ENCODE data around the gene CADM2. TPM values are rescaled to one million over a fixed set of nuclear protein-coding genes. Genes with fewer than 3 reads are reported as not detected.
A peak's percentile ranks its signal among the peaks of the same experiment; 100 is the strongest.

CADM2 gene
- total RNA-seq, 1 experiment from 2014 or later: 10.9 TPM

- no peak for TF ChIP-seq CTCF (conservative IDR thresholded peaks at IDR 0.05)
- Mint-ChIP-seq H3K4me1 (peaks cover 4 to 17% of the 10 kb centered on the region in 2 experiments), H3K36me3 (ENCODE audit: insufficient read depth in 1 of 3, low read depth in 3 of 3) (no peaks in the 10 kb centered on the region), H3K27me3 (ENCODE audit: low read depth) (no peaks in the 10 kb centered on the region), H3K27ac (peak overlapping the region in 1 of 3 experiments; percentile 70; a peak in 1 of 7 replicates), H3K4me3 (no peak overlapping the region), H3K9me3 (no peaks in the 10 kb centered on the region)
- Histone ChIP-seq H3K4me1 (ENCODE audit: insufficient read depth, low read length) (peaks cover 2% of the 10 kb centered on the region; the same call in 1 of the 2 replicates), H3K14ac (ENCODE audit: insufficient read depth, low read length) (no peak overlapping the region), H3K9ac (ENCODE audit: extremely low read depth, insufficient read length, low read length) (no peak overlapping the region), H3K23me2 (ENCODE audit: insufficient read length, low read depth, low read length, poor library complexity, severe bottlenecking) (no peaks in the 10 kb centered on the region), H2BK120ac (ENCODE audit: low read depth, low read length, poor library complexity, severe bottlenecking) (no peak overlapping the region), H4K5ac (ENCODE audit: insufficient read length, low read depth, low read length) (no peak overlapping the region), H3K9me3 (ENCODE audit: control insufficient read depth, low read depth, low read length) (no peaks in the 10 kb centered on the region), H3K18ac (ENCODE audit: insufficient read length, low read depth, low read length) (no peak overlapping the region), H3K4me2 (ENCODE audit: insufficient read depth, insufficient read length, low read length) (no peak overlapping the region), H4K20me1 (ENCODE audit: control insufficient read depth, insufficient read depth, insufficient read length) (no peaks in the 10 kb centered on the region), H3K56ac (ENCODE audit: insufficient read length, low read depth, low read length) (no peak overlapping the region), H3K27me3 (ENCODE audit: insufficient read depth, low read length) (no peaks in the 10 kb centered on the region), H2BK15ac (ENCODE audit: low read depth, low read length) (no peak overlapping the region), H3T11ph (ENCODE audit: low read length) (no peak overlapping the region), H3K23ac (ENCODE audit: insufficient read length, low read depth, low read length) (no peak overlapping the region), H3K27ac (ENCODE audit: insufficient read length, low read depth, low read length) (no peak overlapping the region), H2BK12ac (ENCODE audit: insufficient read length, low read depth, low read length) (no peak overlapping the region), H3K79me1 (ENCODE audit: insufficient read depth, low read depth, low read length, poor library complexity, severe bottlenecking) (no peaks in the 10 kb centered on the region), H2BK20ac (ENCODE audit: low read depth, low read length, poor library complexity, severe bottlenecking) (no peak overlapping the region), H2BK5ac (ENCODE audit: insufficient read length, low read length) (no peak overlapping the region), H4K91ac (ENCODE audit: insufficient read length, low read depth, low read length) (no peak overlapping the region), H2AFZ (ENCODE audit: low read length) (no peak overlapping the region), H4K8ac (replicated peaks; ENCODE audit: insufficient read length, low read depth, low read length) (no peak overlapping the region), H3K79me2 (ENCODE audit: insufficient read depth, low read length) (no peaks in the 10 kb centered on the region), H3K4ac (ENCODE audit: low read depth, low read length) (no peak overlapping the region), H2AK5ac (ENCODE audit: insufficient read length, low read length) (no peak overlapping the region)
- WGBS (ENCODE audit: extremely low coverage, insufficient read length, low lambda C conversion rate): no CpG with 5 or more reads among the region's 3 CpGs
- no peak for DNase-seq
Measured at GRCh38 chr3:85586018-85586417, 627.2 kb downstream of the CADM2 start.

Data from H9 (cell line).